GM19328 (cell line): ENCODE data around the gene ZNF410.

Source experiments
- ATAC-seq: cut with Tn5 transposase; IDR thresholded peaks from one replicate; pipeline ENCODE4 v1.9.1; 2021; ENCODE audit warnings: mild to moderate bottlenecking, moderate library complexity; ENCODE audit not compliant: unreplicated experiment

ZNF410 gene

DNA sequence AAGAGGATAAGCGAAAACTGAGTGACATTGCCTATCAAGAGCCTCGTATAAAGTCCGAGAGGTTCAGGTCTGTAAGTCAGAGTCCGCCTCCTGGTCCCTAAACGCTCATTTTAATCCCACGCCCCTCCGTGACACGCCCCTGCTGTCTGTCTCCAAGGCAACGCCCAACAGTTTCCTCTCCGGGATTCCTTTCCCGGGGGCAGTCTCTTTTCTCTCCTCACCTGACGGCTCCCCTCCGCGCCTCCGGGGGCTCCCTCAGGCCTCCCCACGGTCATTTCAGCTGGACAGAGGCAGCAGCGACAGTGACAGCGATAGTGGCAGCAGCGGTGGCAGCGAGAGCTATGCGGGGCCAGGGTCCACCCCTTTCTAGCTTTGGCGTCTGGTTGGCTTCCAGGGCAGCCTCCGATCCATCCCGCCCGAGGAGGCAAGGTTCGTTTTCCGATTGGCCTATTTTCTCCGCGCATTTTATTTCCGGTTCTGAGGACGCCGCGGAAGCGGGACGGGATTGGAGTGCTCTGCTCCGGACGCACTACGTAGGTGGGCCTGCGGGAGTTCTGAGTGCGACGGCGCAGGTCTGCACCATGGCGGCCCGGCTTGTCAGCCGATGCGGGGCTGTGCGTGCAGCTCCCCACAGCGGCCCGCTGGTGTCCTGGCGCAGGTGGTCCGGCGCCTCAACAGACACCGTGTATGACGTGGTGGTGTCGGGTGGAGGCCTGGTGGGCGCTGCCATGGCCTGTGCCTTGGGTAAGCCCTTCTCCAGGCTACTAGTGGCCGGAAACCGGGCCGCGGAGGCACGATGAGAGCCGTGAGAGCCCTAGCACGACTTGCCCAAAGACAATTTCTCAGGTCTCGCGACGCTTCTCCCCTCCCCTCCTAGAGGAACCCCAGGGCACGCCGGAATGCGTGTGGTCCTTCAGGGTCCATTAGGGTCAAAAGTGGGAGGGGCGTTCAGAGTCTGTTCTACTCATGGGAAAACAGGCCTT, 63.4 kb downstream of the ZNF410 start, which contains the start of the genes COQ6 and FAM161B:
TSS of gene COQ6 (plus strand) at position 551 of the 983 bp plus-strand sequence. CDS start at position 582, 31 bp downstream.
TSS of gene FAM161B (minus strand) at position 343 of the 983 bp plus-strand sequence. CDS start at position 275, 68 bp downstream.
- ATAC-seq: peak; percentile 94

DNA sequence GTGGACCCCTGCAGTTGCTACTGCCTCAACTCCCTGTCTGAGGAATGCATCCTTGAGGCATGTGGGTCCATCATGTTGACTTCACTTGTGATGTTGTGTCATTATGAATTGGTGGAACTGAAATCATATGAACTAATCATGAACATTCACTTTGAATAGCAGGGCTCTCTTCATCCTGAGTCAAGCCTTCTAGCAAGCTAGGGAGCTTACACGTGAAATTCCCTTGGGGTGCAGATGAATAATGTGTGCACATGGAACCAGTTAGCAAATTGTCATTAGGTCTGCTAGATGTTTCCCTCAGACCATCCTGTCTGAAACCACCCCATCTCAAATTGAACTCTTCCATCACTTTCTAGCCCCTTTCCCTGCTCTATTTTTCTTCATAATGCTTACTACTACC, 67.1 kb downstream of the ZNF410 start:
- ATAC-seq: no peak

DNA sequence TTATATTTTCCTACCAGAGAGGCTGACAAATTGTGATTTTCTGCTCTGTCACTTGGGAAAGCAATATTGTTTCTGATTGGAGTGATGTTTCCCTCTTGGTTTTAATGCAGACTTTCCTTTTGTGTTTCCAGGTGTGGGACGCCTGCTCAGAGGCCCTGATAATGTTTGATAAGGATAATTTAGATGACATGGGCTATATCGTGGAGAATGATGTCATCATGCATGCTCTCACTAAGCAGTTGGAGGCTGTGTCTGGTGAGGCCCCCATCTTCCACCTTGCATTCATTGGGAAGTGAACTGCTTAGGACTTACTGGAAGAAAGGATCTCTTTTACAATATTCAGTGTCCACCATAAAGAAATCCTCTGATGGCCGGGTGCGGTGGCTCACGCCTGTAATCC, 69.0 kb downstream of the ZNF410 start:
- no peak for ATAC-seq

DNA sequence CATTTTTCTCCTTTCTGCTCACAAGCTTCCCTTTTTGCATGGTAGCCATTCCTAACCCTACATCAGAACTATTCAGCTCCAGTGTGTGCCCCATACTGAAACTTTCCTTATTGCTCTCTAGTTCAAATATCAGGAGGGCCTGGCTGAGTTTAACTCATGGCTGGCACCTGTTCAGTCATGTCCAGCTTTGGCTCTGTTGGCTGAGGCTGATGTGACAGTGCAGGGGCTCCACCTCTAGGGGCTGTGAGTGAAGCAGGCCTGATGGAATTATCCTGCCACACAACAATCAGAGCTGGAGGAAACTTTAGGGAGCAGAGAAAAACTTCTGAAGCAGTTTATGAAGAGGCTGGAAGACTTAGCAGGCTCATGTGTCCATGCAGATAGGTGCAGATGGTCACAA, 71.9 kb downstream of the ZNF410 start:
- ATAC-seq: no peak

DNA sequence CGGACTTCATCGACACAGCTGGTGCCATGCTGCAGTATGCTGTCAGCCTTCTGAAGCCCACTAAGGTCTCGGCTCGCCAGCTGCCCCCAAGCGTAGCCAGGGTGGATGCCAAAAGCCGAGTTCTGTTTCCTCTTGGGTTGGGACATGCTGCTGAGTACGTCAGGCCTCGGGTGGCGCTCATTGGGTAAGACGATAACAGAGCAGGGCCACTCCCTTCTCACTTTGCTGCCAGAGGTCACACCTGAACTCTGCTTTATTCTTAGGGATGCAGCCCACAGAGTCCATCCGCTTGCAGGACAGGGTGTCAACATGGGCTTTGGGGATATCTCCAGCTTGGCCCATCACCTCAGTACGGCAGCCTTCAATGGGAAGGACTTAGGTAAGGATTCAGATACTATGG, 74.5 kb downstream of the ZNF410 start:
- ATAC-seq: no peak

DNA sequence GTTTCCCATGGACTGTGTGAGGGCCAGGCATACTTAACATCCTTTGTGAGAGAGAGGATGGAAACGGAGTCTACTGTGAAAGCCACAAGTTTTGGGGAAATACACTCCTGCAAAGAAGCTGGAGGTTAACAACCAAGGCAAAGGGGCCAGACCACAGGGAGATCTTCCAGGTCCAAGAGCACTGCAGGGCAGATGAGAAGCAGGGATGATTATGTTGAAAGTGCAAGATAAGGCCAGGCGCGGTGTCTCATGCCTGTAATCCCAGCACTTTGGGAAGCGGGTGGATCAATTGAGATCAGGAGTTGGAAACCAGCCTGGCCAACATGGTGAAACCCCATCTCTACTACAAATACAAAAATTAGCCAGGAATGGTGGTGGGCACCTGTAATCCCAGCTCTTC, 78.6 kb downstream of the ZNF410 start:
- ATAC-seq: no peak

DNA sequence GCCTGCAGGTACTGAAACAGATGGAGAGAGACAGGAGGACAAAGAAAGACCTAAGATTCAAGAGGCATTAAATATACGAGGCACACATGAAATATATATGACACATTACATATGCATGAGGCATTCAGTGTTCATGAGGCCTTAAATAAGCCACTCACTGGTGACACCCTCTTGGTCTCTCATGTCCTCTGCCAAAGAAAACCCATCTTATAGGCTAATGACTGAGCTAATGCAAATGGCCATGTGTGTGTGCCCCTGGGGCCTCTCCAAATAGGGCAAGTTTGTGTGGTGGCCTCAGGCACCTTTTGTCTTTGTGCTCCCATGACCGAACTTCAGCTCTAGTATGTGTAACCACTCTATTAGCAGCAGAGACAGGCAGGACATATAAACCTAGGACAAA, 82.2 kb downstream of the ZNF410 start:
- no peak for ATAC-seq

DNA sequence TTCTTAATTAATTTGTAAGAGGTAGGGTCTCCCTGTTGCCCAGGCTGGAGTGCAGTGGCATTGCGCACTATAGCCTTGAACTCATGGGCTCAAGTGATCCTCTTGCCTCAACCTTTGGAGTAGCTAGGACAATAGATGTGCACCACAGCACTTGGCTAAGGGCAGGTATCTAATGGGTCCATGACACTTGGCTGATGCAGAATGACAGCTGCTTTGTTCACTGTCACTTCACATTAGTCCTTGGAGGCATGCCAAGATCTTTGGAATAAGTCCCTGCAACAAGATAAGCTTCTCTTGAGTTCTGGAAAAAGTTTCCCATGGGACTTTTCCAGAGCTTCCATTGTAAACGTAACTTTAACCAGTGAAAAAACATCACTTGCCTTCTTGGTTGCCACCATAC, 86.8 kb downstream of the ZNF410 start:
- no peak for ATAC-seq

DNA sequence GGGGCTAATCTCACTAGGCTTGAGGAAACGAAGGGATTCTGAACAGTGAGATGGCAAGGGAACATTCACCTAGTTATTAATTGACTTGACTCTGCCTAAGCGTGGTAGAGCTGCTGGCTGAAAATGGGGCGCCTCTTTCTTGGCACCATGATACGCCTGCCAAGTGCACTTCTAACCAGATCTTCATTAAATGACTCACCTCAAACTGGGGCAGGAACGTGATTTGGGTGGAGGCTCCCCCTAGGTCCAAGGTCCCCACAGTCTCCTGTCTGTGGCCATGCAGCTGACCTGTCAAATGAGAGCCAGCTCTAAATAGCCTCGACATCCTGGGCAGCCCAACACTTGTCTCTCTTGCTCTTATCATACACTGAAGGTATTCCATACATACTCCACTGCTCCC, 89.5 kb downstream of the ZNF410 start:
- ATAC-seq: no peak

DNA sequence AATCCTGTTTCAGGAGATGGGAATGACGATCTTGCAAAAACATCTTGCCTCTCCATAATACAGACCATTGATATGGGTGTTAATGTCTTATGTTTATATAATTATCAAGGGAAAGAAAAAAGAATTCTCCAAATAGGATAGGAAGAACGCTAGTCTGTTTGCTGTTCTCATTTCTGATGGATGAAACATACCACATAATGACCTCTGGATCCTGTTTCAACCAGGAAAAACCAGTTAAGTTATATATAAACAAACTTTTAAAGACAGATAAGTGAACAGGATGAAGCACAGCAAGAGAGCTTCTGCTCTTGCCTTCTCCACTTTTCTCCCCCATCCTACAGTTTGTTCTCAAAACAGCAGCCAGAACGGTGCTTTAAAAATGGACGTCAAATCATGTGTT, 91.2 kb downstream of the ZNF410 start:
- ATAC-seq: no peak
